Hepatic stellate cell (primary cell): ENCODE data around the gene SMC4.

Experiments
- DNase-seq: peaks from one replicate; pipeline ENCODE4 v3.0.0; 2011; ENCODE audit warnings: low spot score

SMC4 gene

DNA sequence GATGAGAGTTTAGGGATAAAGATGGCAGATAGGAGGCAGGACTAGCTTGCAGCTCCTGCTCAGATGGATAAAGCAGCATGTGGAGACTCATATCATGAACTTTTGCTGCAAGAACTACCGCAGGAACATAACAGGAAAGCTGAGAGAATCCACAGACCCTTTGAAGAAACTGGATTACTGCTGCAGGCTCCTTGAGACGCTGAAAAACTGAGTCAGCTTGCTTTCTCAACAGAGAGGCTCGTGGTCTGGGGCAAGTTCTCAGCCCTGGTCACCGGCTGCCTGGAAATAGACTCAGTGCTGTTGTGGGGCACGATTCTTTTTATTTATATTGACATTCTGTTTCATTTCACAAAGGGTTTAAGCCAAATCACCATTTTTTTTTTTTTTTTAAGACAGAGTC, 78.9 kb downstream of the SMC4 start:
- DNase-seq = no peak

DNA sequence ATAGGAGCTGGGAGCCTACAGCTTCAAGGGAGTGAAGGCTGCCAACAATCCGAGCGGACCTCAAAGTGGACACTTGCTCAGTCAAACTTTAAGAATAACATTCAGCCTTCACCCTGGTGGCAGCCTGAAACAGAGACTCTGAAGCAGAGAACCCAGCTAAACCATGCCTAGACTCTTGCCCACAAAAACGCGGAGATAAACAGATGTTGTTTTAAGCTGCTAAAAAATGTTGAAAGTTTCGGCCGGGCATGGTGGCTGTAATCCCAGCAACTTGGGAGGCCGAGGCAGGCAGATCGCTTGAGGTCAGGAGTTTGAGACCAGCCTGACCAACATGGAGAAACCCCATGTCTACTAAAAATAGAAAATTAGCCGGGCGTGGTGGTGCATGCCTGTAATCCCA, 79.9 kb downstream of the SMC4 start:
- no peak for DNase-seq

DNA sequence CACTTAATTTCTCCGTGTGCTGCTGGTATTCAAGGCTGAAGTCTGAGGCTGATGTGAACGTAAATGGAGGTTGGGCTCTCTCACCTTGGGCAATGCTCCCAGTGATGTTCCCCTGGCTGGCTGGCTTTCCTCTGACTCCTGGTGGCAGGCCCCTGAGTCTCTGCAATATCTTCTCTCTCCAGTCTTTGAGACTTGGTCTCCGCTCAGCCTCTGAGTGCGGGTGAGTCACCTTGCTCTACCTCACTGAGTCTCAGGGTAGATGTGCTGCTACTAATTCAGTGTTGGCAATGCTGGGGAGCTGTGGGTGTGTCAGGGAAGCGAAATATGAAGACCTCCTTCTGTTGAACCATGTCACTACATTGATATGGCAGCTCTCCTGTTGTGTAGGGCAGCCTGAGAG, 81.5 kb downstream of the SMC4 start:
- DNase-seq = no peak

DNA sequence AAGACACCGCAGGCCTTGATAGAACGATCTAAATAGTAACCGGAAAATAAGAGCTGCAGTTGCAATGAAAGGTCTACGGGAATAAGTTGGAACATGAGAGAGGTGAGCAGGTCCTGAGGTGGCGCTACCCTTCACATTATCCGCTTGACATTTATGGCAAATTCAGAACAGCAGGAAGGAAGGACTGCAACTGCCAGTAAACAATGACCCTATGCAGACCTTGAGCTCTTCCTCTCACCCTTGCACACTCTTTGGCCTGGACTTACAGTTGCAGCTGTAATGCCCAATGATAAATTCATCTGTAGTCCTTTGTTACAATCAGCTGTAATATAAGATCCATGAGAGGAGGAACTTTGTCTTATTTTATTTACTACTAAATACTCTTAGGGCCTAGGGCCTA, 82.4 kb downstream of the SMC4 start:
- no peak for DNase-seq

DNA sequence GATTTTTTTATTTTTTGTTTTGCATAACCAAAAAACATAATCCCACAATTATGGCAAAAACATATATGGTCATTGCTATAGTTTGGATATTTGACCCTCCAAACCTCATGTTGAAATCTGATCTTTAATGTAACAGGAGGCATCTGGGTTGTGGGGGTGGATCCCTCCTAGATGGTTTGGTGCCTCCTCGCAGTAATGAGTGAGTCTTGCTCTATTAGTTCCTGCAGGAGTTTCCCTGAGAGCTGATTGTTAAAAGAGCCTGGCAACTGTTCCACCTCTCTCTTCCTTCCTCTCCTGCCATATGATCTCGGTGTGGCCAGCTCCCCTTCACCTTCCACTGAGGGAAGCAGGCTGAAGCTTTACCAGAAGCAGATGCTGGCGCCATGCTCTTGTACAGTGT, 83.3 kb downstream of the SMC4 start:
- DNase-seq = no peak
